Measurements from ENCODE around the gene MTMR3. TPM values are rescaled to one million over a fixed set of nuclear protein-coding genes. Genes with fewer than 3 reads are reported as not detected.

Gene MTMR3
- total and polyA plus RNA-seq, 2 donors (not counting 1 experiment from before 2014, with no cell fraction given), result 31.7 to 67.8 TPM

- Histone ChIP-seq H4K20me1 (ENCODE audit: control insufficient read depth, insufficient read depth, low read length, poor library complexity, severe bottlenecking) (peaks cover 95% of the 10 kb centered on the region), H3K79me2 (ENCODE audit: control insufficient read depth, insufficient read depth, low read length) (peaks cover 99% of the 10 kb centered on the region), H3K4me1 (ENCODE audit: control insufficient read depth in 2 of 2, insufficient read depth in 2 of 2, low read length in 2 of 2) (peaks cover 4 to 14% of the 10 kb centered on the region in 2 donors), H3K9me3 (ENCODE audit: control extremely low read depth in 1 of 3, control insufficient read depth in 2 of 3, insufficient read depth in 1 of 3, low read length in 2 of 3) (no peaks in the 10 kb centered on the region), H3K9ac (ENCODE audit: low read length) (peak overlapping the region; percentile 3), H3K36me3 (replicated peaks in 1 of 2; ENCODE audit: control extremely low read depth in 1 of 2, control insufficient read depth in 1 of 2, extremely low read depth in 1 of 2, insufficient read depth in 2 of 2, low read length in 1 of 2) (no peaks in the 10 kb centered on the region), H3K4me2 (replicated peaks; ENCODE audit: low read depth, low read length, poor library complexity, severe bottlenecking) (no peak overlapping the region), H3K27me3 (replicated peaks in 1 of 4; ENCODE audit: control extremely low read depth in 1 of 4, control insufficient read depth in 3 of 4, insufficient read depth in 4 of 4, low read length in 3 of 4) (no peaks in the 10 kb centered on the region), H3K27ac (ENCODE audit: low read length in 2 of 2) (no peak overlapping the region), H2AFZ (ENCODE audit: insufficient read depth, low read depth, low read length, poor library complexity, severe bottlenecking) (no peak overlapping the region), H3K4me3 (ENCODE audit: control extremely low read depth in 1 of 5, extremely low read depth in 1 of 5, insufficient read depth in 1 of 5, low read depth in 2 of 5, low read length in 4 of 5) (no peak overlapping the region)
- no peak for DNase-seq
- ChIA-PET CTCF (no interaction called here), POLR2A (no interaction called here)
- H3K9me3 Mint-ChIP-seq (ENCODE audit: insufficient read depth), result no peaks in the 10 kb centered on the region
- peak overlapping the region; percentile 44 for H3K4me3 Mint-ChIP-seq
- no peaks in the 10 kb centered on the region for H3K27me3 Mint-ChIP-seq
- 92% methylated on average over 2 of the region's 4 CpGs for WGBS (ENCODE audit: insufficient coverage)
- H3K27ac Mint-ChIP-seq, result no peak overlapping the region
- ATAC-seq (ENCODE audit: low read depth), result no peak
- H3K4me1 Mint-ChIP-seq, result peaks cover 70% of the 10 kb centered on the region
- TF ChIP-seq, protein P1, sequence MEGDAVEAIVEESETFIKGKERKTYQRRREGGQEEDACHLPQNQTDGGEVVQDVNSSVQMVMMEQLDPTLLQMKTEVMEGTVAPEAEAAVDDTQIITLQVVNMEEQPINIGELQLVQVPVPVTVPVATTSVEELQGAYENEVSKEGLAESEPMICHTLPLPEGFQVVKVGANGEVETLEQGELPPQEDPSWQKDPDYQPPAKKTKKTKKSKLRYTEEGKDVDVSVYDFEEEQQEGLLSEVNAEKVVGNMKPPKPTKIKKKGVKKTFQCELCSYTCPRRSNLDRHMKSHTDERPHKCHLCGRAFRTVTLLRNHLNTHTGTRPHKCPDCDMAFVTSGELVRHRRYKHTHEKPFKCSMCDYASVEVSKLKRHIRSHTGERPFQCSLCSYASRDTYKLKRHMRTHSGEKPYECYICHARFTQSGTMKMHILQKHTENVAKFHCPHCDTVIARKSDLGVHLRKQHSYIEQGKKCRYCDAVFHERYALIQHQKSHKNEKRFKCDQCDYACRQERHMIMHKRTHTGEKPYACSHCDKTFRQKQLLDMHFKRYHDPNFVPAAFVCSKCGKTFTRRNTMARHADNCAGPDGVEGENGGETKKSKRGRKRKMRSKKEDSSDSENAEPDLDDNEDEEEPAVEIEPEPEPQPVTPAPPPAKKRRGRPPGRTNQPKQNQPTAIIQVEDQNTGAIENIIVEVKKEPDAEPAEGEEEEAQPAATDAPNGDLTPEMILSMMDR (IDR thresholded peaks at IDR 0.05), result no peak
- TF ChIP-seq EZH2 (IDR thresholded peaks at IDR 0.05; ENCODE audit: borderline replicate concordance, insufficient read depth, low read depth, low read length, poor library complexity, severe bottlenecking), result no peak
- intact Hi-C loops (cut with micrococcal nuclease), result no loop called here
Observed at GRCh38 chr22:29914991-29915533, 32.1 kb downstream of the MTMR3 start.

GRCh38 chr22:29916007-29916544, 33.1 kb downstream of the MTMR3 start:
- peaks cover 4 to 14% of the 10 kb centered on the region in 2 donors for H3K4me1 ChIP-seq (ENCODE audit: control insufficient read depth in 2 of 2, insufficient read depth in 2 of 2, low read length in 2 of 2)
- no peak overlapping the region for H3K9ac ChIP-seq (ENCODE audit: low read length)
- CTCF ChIA-PET, result no interaction called here
- no peak overlapping the region for H2AFZ ChIP-seq (ENCODE audit: insufficient read depth, low read depth, low read length, poor library complexity, severe bottlenecking)
- 89% methylated on average over 2 of the region's 5 CpGs for WGBS (ENCODE audit: insufficient coverage)
- H3K27ac ChIP-seq (ENCODE audit: low read length in 2 of 2), result no peak overlapping the region
- H3K36me3 ChIP-seq (replicated peaks in 1 of 2; ENCODE audit: control extremely low read depth in 1 of 2, control insufficient read depth in 1 of 2, extremely low read depth in 1 of 2, insufficient read depth in 2 of 2, low read length in 1 of 2), result no peaks in the 10 kb centered on the region
- peaks cover 0 to 2% (median 0%) of the 10 kb centered on the region in 3 donors for H3K9me3 ChIP-seq (ENCODE audit: control extremely low read depth in 1 of 3, control insufficient read depth in 2 of 3, insufficient read depth in 1 of 3, low read length in 2 of 3)
- Mint-ChIP-seq H3K9me3 (ENCODE audit: insufficient read depth) (no peaks in the 10 kb centered on the region), H3K27ac (no peak overlapping the region), H3K27me3 (no peaks in the 10 kb centered on the region), H3K4me1 (peaks cover 73% of the 10 kb centered on the region), H3K4me3 (no peak overlapping the region)
- TF ChIP-seq, protein P1 (IDR thresholded peaks at IDR 0.05), result no peak
- TF ChIP-seq EZH2 (IDR thresholded peaks at IDR 0.05; ENCODE audit: borderline replicate concordance, insufficient read depth, low read depth, low read length, poor library complexity, severe bottlenecking), result no peak
- intact Hi-C loops (cut with micrococcal nuclease), result no loop called here
- POLR2A ChIA-PET, result no interaction called here
- no peak overlapping the region for H3K4me2 ChIP-seq (replicated peaks; ENCODE audit: low read depth, low read length, poor library complexity, severe bottlenecking)
- no peak overlapping the region for H3K4me3 ChIP-seq (ENCODE audit: control extremely low read depth in 1 of 5, extremely low read depth in 1 of 5, insufficient read depth in 1 of 5, low read depth in 2 of 5, low read length in 4 of 5)
- no peak for ATAC-seq (ENCODE audit: low read depth)
- DNase-seq, result no peak
- no peaks in the 10 kb centered on the region for H3K27me3 ChIP-seq (replicated peaks in 1 of 4; ENCODE audit: control extremely low read depth in 1 of 4, control insufficient read depth in 3 of 4, insufficient read depth in 4 of 4, low read length in 3 of 4)
- peaks cover 95% of the 10 kb centered on the region for H4K20me1 ChIP-seq (ENCODE audit: control insufficient read depth, insufficient read depth, low read length, poor library complexity, severe bottlenecking)
- peaks cover 97% of the 10 kb centered on the region for H3K79me2 ChIP-seq (ENCODE audit: control insufficient read depth, insufficient read depth, low read length)
